ENCODE results near the gene NUBP1.

DNA sequence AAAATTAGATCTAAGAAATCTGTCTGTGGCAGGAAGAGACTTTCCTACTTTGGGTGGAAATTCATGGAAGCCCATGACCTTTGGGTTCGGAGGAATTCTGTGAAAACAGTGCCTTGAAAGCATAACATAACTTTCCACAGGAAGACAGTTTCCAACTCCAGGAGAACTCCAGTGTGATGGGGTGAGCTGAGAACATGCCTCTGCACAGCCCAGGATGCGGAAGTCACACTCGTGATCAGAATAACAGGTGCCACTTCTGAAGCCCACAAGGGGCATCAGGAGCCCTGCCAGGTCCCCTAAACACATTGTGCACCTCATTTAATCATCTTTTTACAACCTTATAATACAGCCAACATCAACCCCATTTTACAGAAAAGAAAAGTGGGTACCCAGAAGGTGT is 65.2 kb downstream of the NUBP1 start:
- TF ChIP-seq EP300 (IDR thresholded peaks at IDR 0.05) (no peak), CTCF (IDR thresholded peaks at IDR 0.05) (no peak)
